Fibroblast of peridontal ligament (primary cell): ENCODE data around the gene SCAF1.

Experiments
- DNase-seq: peaks from one replicate; pipeline ENCODE4 v3.0.0-alpha.2; 2010; ENCODE audit errors: extremely low read depth

The SCAF1 gene

GRCh38 chr19:49641688-49642491 is at the start of gene SCAF1:
Gene SCAF1, plus strand, starts transcription at chr19:49642209. Its CDS starts 2,818 bp downstream, at chr19:49645027.
- peak; percentile 99 for DNase-seq

- no peak for DNase-seq
These were observed 49.4 kb upstream of the SCAF1 start for GRCh38 chr19:49592486-49593232.

- DNase-seq: peak; percentile 84
These were observed 48.5 kb upstream of the SCAF1 start for GRCh38 chr19:49593233-49594113.

GRCh38 chr19:49594157-49594992 is 47.6 kb upstream of the SCAF1 start:
- DNase-seq: no peak

GRCh38 chr19:49594993-49595818 is 46.8 kb upstream of the SCAF1 start:
- no peak for DNase-seq

- no peak for DNase-seq
These were observed 46.1 kb upstream of the SCAF1 start for GRCh38 chr19:49595819-49596404.

GRCh38 chr19:49596407-49596806 is 45.6 kb upstream of the SCAF1 start:
- DNase-seq: no peak

GRCh38 chr19:49596954-49597702 is 44.9 kb upstream of the SCAF1 start:
- DNase-seq: no peak

- DNase-seq: no peak
These were observed 44.4 kb upstream of the SCAF1 start for GRCh38 chr19:49597703-49597974.

GRCh38 chr19:49599378-49600295 is 42.4 kb upstream of the SCAF1 start:
- DNase-seq: no peak

- no peak for DNase-seq
These were observed 40.4 kb upstream of the SCAF1 start for GRCh38 chr19:49601482-49602038.

- no peak for DNase-seq
These were observed 39.2 kb upstream of the SCAF1 start for GRCh38 chr19:49602806-49603205.

GRCh38 chr19:49605605-49606004 is 36.4 kb upstream of the SCAF1 start:
- no peak for DNase-seq

- no peak for DNase-seq
These were observed 32.4 kb upstream of the SCAF1 start for GRCh38 chr19:49609499-49610092.

GRCh38 chr19:49613374-49613773 is 28.6 kb upstream of the SCAF1 start:
- no peak for DNase-seq

GRCh38 chr19:49614096-49614833 is 27.7 kb upstream of the SCAF1 start:
- peak; percentile 59 for DNase-seq

GRCh38 chr19:49615861-49616260 is 26.1 kb upstream of the SCAF1 start:
- DNase-seq: no peak
